HG03064 (cell line): ENCODE data around the gene NCCRP1.

Experiments used
- ATAC-seq: cut with Tn5 transposase; IDR thresholded peaks from one replicate; pipeline ENCODE4 v1.9.1; 2021; ENCODE audit warnings: low read depth; ENCODE audit not compliant: unreplicated experiment

NCCRP1 gene

GRCh38 chr19:39196860-39197562 lies at the start of gene NCCRP1:
Gene NCCRP1 (plus strand): TSS chr19:39196964. CDS start chr19:39196983, 19 bp downstream.
- ATAC-seq: no peak

GRCh38 chr19:39147480-39147879 lies 49.3 kb upstream of the NCCRP1 start:
- ATAC-seq: no peak

GRCh38 chr19:39148939-39149529 lies 47.7 kb upstream of the NCCRP1 start:
- no peak for ATAC-seq

GRCh38 chr19:39150235-39150634 lies 46.5 kb upstream of the NCCRP1 start:
- ATAC-seq: no peak

- no peak for ATAC-seq
Observed at GRCh38 chr19:39150807-39151600, 45.8 kb upstream of the NCCRP1 start.

- no peak for ATAC-seq
Observed at GRCh38 chr19:39152066-39152465, 44.7 kb upstream of the NCCRP1 start.

- no peak for ATAC-seq
Observed at GRCh38 chr19:39154100-39154628, 42.6 kb upstream of the NCCRP1 start.

GRCh38 chr19:39154629-39155100 lies 42.1 kb upstream of the NCCRP1 start:
- ATAC-seq: no peak

GRCh38 chr19:39155114-39155700 lies 41.6 kb upstream of the NCCRP1 start:
- ATAC-seq: no peak

GRCh38 chr19:39155741-39156140 lies 41.0 kb upstream of the NCCRP1 start:
- no peak for ATAC-seq

GRCh38 chr19:39156326-39157230 lies 40.2 kb upstream of the NCCRP1 start:
- ATAC-seq: no peak

GRCh38 chr19:39157275-39157996 lies 39.3 kb upstream of the NCCRP1 start:
- no peak for ATAC-seq

- no peak for ATAC-seq
Observed at GRCh38 chr19:39157997-39158389, 38.8 kb upstream of the NCCRP1 start.

GRCh38 chr19:39158646-39159260 lies 38.0 kb upstream of the NCCRP1 start:
- ATAC-seq: no peak

GRCh38 chr19:39160523-39160861 lies 36.3 kb upstream of the NCCRP1 start:
- no peak for ATAC-seq

GRCh38 chr19:39160889-39161672 lies 35.7 kb upstream of the NCCRP1 start:
- no peak for ATAC-seq

- no peak for ATAC-seq
Observed at GRCh38 chr19:39162441-39163043, 34.2 kb upstream of the NCCRP1 start.

- ATAC-seq: no peak
Observed at GRCh38 chr19:39163621-39164020, 33.1 kb upstream of the NCCRP1 start.
